Hematopoietic multipotent progenitor cell treated with erythropoietin and hydrocortisone succinate and interleukin-3 and kit ligand, for 4 days (in vitro differentiated cells): ENCODE measurements around the gene PRAME.

Source experiments
- DNase-seq: peaks from one replicate; pipeline ENCODE4 v3.0.0-alpha.2; 2015

The PRAME gene

GRCh38 chr22:22578702-22579424, 19.8 kb upstream of the PRAME start:
- DNase-seq: no peak

GRCh38 chr22:22576989-22577427, 17.9 kb upstream of the PRAME start:
- DNase-seq: no peak

- DNase-seq: peak; percentile 68
Measured at GRCh38 chr22:22576244-22576988, 17.4 kb upstream of the PRAME start.

- DNase-seq: no peak
Measured at GRCh38 chr22:22574361-22574760, 15.3 kb upstream of the PRAME start.

- no peak for DNase-seq
Measured at GRCh38 chr22:22573047-22573889, 14.2 kb upstream of the PRAME start.

GRCh38 chr22:22571862-22572261, 12.8 kb upstream of the PRAME start:
- DNase-seq: no peak

- DNase-seq: no peak
Measured at GRCh38 chr22:22571429-22571828, 12.4 kb upstream of the PRAME start.

GRCh38 chr22:22569218-22569617, 10.2 kb upstream of the PRAME start:
- no peak for DNase-seq

- no peak for DNase-seq
Measured at GRCh38 chr22:22565981-22566380, 6.9 kb upstream of the PRAME start.

GRCh38 chr22:22558071-22558971, 744 bp downstream of the PRAME start:
- peak; percentile 9 for DNase-seq

- DNase-seq: no peak
Measured at GRCh38 chr22:22556995-22557925, 1.8 kb downstream of the PRAME start.

- DNase-seq: no peak
Measured at GRCh38 chr22:22556578-22556977, 2.5 kb downstream of the PRAME start.

- no peak for DNase-seq
Measured at GRCh38 chr22:22555596-22555995, 3.5 kb downstream of the PRAME start.

- no peak for DNase-seq
Measured at GRCh38 chr22:22554587-22555284, 4.3 kb downstream of the PRAME start.

- peak; percentile 7 for DNase-seq
Measured at GRCh38 chr22:22553735-22554586, 5.1 kb downstream of the PRAME start.

- no peak for DNase-seq
Measured at GRCh38 chr22:22553141-22553540, 5.9 kb downstream of the PRAME start.

- DNase-seq: peak; percentile 67
Measured at GRCh38 chr22:22552630-22553029, 6.4 kb downstream of the PRAME start.

GRCh38 chr22:22550789-22551434, 8.2 kb downstream of the PRAME start:
- DNase-seq: no peak

GRCh38 chr22:22548910-22549309, 10.2 kb downstream of the PRAME start:
- DNase-seq: no peak
